HFFc6 (cell line): Measurements from ENCODE around the gene TMC7. TPM values are rescaled to one million over a fixed set of nuclear protein-coding genes. Genes with fewer than 3 reads are reported as not detected.

Source experiments
- DNase-seq: peaks from one replicate; pipeline ENCODE4 v3.0.0-alpha.2; 2018
- H3K27ac Mint-ChIP-seq: 2 replicates; pipeline ENCODE4 v1.8.0; 2020; ENCODE audit warnings: mild to moderate bottlenecking, mixed read lengths
- H3K27me3 Mint-ChIP-seq: 2 replicates; pipeline ENCODE4 v1.8.0; 2021; ENCODE audit warnings: mild to moderate bottlenecking, moderate library complexity, mixed read lengths; ENCODE audit not compliant: insufficient read depth
- H3K36me3 Mint-ChIP-seq: 2 replicates; pipeline ENCODE4 v1.8.0; 2021; ENCODE audit warnings: low read depth, mixed read lengths
- H3K4me1 Mint-ChIP-seq: 2 replicates; pipeline ENCODE4 v1.8.0; 2020; ENCODE audit warnings: low read depth, mixed read lengths
- H3K4me3 Mint-ChIP-seq: 2 replicates; pipeline ENCODE4 v1.8.0; 2020; ENCODE audit warnings: mild to moderate bottlenecking, moderate library complexity, mixed read lengths
- H3K9me3 Mint-ChIP-seq: 2 replicates; pipeline ENCODE4 v1.8.0; 2020; ENCODE audit warnings: mild to moderate bottlenecking, mixed read lengths
- total RNA-seq, 6 experiments: library from RNA; stranded (reverse); fragmentation: NEBNext Ultra II Directional; extraction: Animal tissue kit (Norgen Biotek cat#: 25700); gene quantifications; 2 replicates in 1 of 6; 3 replicates in 5 of 6; pipeline ENCODE4 v1.2.3, GENCODE V29; 2021
- TF ChIP-seq, protein P1 (sequence below): fragments of 200-600 bp; sonication (generic); IDR thresholded peaks from 2 replicates; pipeline ENCODE4 v1.5.0; 2021; ENCODE audit warnings: antibody characterized with exemption, mild to moderate bottlenecking

Gene TMC7
- total RNA-seq, 6 experiments from 2014 or later, result 0.35 to 1.1 (median 0.58) TPM

DNA sequence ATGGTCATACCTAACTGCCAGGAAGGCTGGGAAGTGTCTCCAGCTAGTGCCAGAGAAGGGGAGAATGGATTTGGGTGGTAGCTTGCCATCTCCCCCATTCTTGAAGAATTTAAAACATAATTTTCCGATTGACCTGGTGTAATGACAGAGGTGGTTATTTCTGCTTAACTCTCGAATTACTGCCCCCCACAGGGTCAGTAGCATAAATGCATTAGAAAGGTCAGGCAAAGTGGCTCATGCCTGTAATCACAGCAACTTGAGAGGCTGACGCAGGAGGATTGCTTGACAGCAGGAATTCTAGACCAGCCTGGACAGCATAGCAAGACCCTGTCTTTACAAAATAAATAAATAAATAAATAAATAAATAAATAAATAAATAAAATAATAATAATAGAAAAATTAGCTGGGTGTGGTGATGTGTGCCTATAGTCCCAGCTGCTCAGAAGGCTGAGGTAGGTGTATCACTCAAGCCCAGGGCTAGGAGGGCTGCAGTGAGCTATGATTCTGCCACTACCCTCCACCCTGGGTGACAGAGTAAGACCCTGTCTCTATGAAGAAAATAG, 27.5 kb downstream of the TMC7 start:
- H3K9me3 Mint-ChIP-seq, result peaks cover 10% of the 10 kb centered on the region
- TF ChIP-seq, protein P1, sequence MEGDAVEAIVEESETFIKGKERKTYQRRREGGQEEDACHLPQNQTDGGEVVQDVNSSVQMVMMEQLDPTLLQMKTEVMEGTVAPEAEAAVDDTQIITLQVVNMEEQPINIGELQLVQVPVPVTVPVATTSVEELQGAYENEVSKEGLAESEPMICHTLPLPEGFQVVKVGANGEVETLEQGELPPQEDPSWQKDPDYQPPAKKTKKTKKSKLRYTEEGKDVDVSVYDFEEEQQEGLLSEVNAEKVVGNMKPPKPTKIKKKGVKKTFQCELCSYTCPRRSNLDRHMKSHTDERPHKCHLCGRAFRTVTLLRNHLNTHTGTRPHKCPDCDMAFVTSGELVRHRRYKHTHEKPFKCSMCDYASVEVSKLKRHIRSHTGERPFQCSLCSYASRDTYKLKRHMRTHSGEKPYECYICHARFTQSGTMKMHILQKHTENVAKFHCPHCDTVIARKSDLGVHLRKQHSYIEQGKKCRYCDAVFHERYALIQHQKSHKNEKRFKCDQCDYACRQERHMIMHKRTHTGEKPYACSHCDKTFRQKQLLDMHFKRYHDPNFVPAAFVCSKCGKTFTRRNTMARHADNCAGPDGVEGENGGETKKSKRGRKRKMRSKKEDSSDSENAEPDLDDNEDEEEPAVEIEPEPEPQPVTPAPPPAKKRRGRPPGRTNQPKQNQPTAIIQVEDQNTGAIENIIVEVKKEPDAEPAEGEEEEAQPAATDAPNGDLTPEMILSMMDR, result no peak
- no peaks in the 10 kb centered on the region; the same call in none of the 2 replicates for H3K27me3 Mint-ChIP-seq
- no peak for DNase-seq
- no peaks in the 10 kb centered on the region; the same call in 1 of the 2 replicates for H3K36me3 Mint-ChIP-seq
- no peak overlapping the region for H3K27ac Mint-ChIP-seq
- H3K4me1 Mint-ChIP-seq, result peaks cover 21% of the 10 kb centered on the region
- no peak overlapping the region for H3K4me3 Mint-ChIP-seq

DNA sequence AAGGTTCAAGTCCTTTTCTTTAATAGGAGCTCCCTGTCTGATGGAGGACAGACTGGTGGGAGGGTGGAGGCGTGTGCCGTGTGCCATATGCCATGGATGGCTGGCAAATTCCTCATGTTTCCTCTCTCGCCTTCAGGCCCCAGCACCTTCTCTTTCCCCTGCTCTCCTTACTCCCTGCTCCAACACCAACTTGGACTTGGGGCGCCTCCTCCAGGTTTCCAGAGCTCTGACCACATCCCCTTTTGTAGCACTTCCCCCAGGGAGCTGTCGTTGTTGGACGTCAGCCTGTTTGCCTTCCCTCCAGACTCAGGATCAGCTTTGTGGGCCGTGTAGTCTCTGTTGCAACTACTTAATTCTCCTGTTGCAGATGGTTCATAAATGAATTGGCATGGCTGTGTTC, 30.7 kb downstream of the TMC7 start:
- no peak overlapping the region for H3K4me3 Mint-ChIP-seq
- TF ChIP-seq, protein P1, result no peak
- peaks cover 7% of the 10 kb centered on the region for H3K4me1 Mint-ChIP-seq
- no peaks in the 10 kb centered on the region; the same call in none of the 2 replicates for H3K27me3 Mint-ChIP-seq
- no peak for DNase-seq
- H3K36me3 Mint-ChIP-seq, result no peaks in the 10 kb centered on the region; the same call in 1 of the 2 replicates
- no peak overlapping the region for H3K27ac Mint-ChIP-seq
- H3K9me3 Mint-ChIP-seq, result peaks cover 5% of the 10 kb centered on the region; the same call in 1 of the 2 replicates

DNA sequence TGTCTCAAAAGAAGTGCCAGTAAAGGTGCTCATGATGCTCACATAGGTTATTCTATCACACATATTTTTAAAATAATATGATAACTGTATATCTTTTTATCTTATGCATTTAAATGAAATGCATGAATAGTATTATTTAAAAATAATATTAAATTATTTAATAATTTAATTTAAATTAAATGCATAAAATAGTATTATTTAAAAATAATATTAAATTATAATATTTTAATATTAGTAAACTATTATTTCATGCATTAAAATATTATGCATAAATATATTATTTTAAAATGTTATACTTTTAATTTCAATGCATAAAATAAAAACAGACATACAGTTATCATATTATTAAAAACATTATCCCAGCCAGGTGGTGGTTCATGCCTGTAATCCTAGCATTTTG, 33.4 kb downstream of the TMC7 start:
- Mint-ChIP-seq H3K4me1 (peaks cover 11% of the 10 kb centered on the region), H3K27ac (no peak overlapping the region)
- TF ChIP-seq, protein P1, result no peak

DNA sequence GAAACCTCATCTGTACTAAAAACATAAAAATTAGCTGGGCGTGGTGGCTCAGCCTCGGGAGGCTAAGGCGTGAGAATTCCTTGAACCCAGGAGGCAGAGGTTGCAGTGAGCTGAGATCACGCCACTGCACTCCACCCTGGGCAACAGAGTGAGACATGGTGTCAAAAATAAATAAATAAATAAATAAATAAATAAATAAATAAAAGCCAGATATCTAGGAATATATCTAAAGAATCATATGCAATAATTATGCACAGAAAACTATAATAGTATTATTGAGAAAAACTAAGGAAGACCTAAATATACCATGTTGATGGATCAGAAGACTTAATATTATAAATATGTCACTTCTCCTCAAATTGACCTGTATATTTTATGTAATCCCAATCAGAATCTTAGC, 37.0 kb downstream of the TMC7 start:
- H3K4me3 Mint-ChIP-seq, result no peak overlapping the region
- H3K27ac Mint-ChIP-seq, result no peak overlapping the region
- H3K4me1 Mint-ChIP-seq, result peaks cover 11% of the 10 kb centered on the region
- no peaks in the 10 kb centered on the region for H3K9me3 Mint-ChIP-seq
- TF ChIP-seq, protein P1, result no peak
- H3K36me3 Mint-ChIP-seq, result no peaks in the 10 kb centered on the region
- DNase-seq, result no peak
- no peaks in the 10 kb centered on the region for H3K27me3 Mint-ChIP-seq

More for the DNA sequence above, 33.4 kb downstream of the TMC7 start:
- Mint-ChIP-seq H3K4me3 (no peak overlapping the region), H3K36me3 (no peaks in the 10 kb centered on the region), H3K27me3 (no peaks in the 10 kb centered on the region; the same call in none of the 2 replicates), H3K9me3 (no peaks in the 10 kb centered on the region)
- DNase-seq, result no peak

DNA sequence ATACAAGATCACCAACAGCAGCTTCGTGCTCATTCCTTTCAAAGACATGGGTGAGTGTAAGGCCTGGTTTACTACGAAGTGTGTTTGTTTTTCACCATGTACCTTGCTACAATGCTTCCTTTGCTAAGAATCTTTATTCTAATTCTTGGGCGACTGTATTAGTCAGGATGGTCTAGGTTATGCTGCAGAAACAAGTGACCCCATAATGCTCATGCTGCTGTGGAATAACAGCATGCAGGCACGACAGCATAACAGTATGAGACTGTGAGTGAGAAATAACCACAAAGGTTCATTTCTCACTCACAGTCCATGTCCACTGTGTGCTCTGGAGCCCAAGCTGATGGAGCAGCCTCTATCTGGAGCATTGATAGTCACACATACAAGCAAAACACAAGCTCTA, 38.0 kb downstream of the TMC7 start:
- no peak for DNase-seq
- Mint-ChIP-seq H3K27me3 (no peaks in the 10 kb centered on the region), H3K4me1 (peaks cover 11% of the 10 kb centered on the region)

More for the DNA sequence above, 38.0 kb downstream of the TMC7 start:
- Mint-ChIP-seq H3K36me3 (no peaks in the 10 kb centered on the region), H3K9me3 (no peaks in the 10 kb centered on the region), H3K4me3 (no peak overlapping the region), H3K27ac (no peak overlapping the region)
- TF ChIP-seq, protein P1, result no peak
